ENCODE data around the gene ST6GALNAC1. TPM values are rescaled to one million over a fixed set of nuclear protein-coding genes. Genes with fewer than 3 reads are reported as not detected.
A peak's percentile ranks its signal among the peaks of the same experiment; 100 is the strongest.

ST6GALNAC1 gene
- total and polyA plus RNA-seq, 2 of the 13 experiments (the other 11 are each of a cell fraction or from before 2014, with no cell fraction given): not detected

- peak; percentile 31; the same call in 1 of the 2 replicates for TF ChIP-seq ARNT2 (CRISPR knock-in tag; IDR thresholded peaks at IDR 0.05; ENCODE audit: low read depth)
- peak; percentile 50; the same call in 1 of the 2 replicates for TF ChIP-seq ZNF609 (CRISPR knock-in tag; IDR thresholded peaks at IDR 0.05; ENCODE audit: borderline replicate concordance)
- no peak for TF ChIP-seq ZNF142 (CRISPR knock-in tag; IDR thresholded peaks at IDR 0.05)
- 0 out of 2 replicates have a peak, but pooled peaks have one; percentile 68 for TF ChIP-seq ZNF33B (CRISPR knock-in tag; IDR thresholded peaks at IDR 0.05)
- peak; percentile 95 for TF ChIP-seq PPARG (CRISPR knock-in tag; conservative IDR thresholded peaks at IDR 0.05)
- TF ChIP-seq CCDC6 (CRISPR knock-in tag; IDR thresholded peaks at IDR 0.05): no peak
- no peak for TF ChIP-seq ZNF577 (CRISPR knock-in tag; IDR thresholded peaks at IDR 0.05; ENCODE audit: borderline replicate concordance, low read depth)
- TF ChIP-seq ZNF83 (CRISPR knock-in tag; IDR thresholded peaks at IDR 0.05; ENCODE audit: borderline replicate concordance): no peak
- no peak for TF ChIP-seq RFX5 (IDR thresholded peaks at IDR 0.05; ENCODE audit: low read depth, low read length)
- no peak for TF ChIP-seq SCMH1 (CRISPR knock-in tag; IDR thresholded peaks at IDR 0.05; ENCODE audit: borderline replicate concordance)
- TF ChIP-seq ZNF503 (CRISPR knock-in tag; IDR thresholded peaks at IDR 0.05): no peak
- TF ChIP-seq SRF (IDR thresholded peaks at IDR 0.05; ENCODE audit: low read depth, low read length): no peak
- TF ChIP-seq ZNF121 (CRISPR knock-in tag; IDR thresholded peaks at IDR 0.05): no peak
- TF ChIP-seq SNAI1 (CRISPR knock-in tag; IDR thresholded peaks at IDR 0.05; ENCODE audit: borderline replicate concordance): 0 out of 2 replicates have a peak, but pooled peaks have one; percentile 6
- no peak for TF ChIP-seq TIGD3 (CRISPR knock-in tag; IDR thresholded peaks at IDR 0.05; ENCODE audit: borderline replicate concordance)
These were observed 28.8 kb upstream of the ST6GALNAC1 start (continued) for GRCh38 chr17:76672270-76672851.

Data from HepG2 (cell line).